ENCODE results near the gene MRAS.

GRCh38 chr3:138389144-138389601 lies 40.8 kb downstream of the MRAS start:
- no peak for TF ChIP-seq EZH2 (IDR thresholded peaks at IDR 0.05; ENCODE audit: borderline replicate concordance, low read length)
- TF ChIP-seq, protein P1, sequence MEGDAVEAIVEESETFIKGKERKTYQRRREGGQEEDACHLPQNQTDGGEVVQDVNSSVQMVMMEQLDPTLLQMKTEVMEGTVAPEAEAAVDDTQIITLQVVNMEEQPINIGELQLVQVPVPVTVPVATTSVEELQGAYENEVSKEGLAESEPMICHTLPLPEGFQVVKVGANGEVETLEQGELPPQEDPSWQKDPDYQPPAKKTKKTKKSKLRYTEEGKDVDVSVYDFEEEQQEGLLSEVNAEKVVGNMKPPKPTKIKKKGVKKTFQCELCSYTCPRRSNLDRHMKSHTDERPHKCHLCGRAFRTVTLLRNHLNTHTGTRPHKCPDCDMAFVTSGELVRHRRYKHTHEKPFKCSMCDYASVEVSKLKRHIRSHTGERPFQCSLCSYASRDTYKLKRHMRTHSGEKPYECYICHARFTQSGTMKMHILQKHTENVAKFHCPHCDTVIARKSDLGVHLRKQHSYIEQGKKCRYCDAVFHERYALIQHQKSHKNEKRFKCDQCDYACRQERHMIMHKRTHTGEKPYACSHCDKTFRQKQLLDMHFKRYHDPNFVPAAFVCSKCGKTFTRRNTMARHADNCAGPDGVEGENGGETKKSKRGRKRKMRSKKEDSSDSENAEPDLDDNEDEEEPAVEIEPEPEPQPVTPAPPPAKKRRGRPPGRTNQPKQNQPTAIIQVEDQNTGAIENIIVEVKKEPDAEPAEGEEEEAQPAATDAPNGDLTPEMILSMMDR (conservative IDR thresholded peaks at IDR 0.05 in 1 of 2, IDR thresholded peaks at IDR 0.05 in 1 of 2; ENCODE audit: extremely low read depth in 1 of 2, insufficient read depth in 1 of 2, low read depth in 1 of 2, low read length in 2 of 2): no peak

All from mammary epithelial cell (primary cell).